Activated T-cell treated with anti-CD3 and anti-CD28 coated beads, Interleukin-2, amount 50 U/mL, for 1 hour (primary cell): ENCODE results near the gene TERT.
"Not testable (repeated sequence)": the region's sequence is repeated elsewhere in the genome, so short reads cannot be mapped to it uniquely, and the experiment has no call there.

Source experiments
- DNase-seq: peaks from one replicate; pipeline ENCODE4 v3.0.0-alpha.2; 2020

The TERT gene

DNA sequence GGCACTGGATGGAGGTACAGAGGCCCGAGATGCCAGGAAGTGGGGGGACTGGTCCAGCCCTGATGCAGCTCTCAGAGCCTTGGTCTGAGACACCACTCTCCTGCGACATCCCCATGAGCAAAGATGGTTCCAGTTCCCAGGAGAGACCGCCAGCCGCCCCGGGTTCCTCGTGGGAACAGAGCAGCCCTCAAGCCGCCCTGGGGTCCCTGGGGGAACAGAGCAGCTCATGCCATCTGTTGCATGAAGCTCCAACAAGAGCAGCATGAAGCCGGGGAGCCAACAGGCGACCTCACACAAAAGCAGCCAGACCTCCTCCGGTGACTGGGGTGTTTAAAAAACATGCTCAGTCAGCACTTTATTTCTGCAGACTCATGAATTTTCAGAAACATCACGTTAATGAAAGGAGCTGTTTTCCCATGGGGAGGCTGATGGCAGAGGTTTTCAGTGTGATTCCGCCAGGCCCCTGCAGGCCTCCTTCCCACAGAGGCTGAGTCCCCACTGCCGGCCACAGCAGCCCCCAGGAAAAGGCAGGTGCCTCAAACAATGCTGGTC lies 63.4 kb downstream of the TERT start:
- DNase-seq: no peak

GRCh38 chr5:1230551-1230950 lies 64.3 kb downstream of the TERT start:
- no peak for DNase-seq

- DNase-seq: no peak
Observed at GRCh38 chr5:1229822-1230221, 65.0 kb downstream of the TERT start.

DNA sequence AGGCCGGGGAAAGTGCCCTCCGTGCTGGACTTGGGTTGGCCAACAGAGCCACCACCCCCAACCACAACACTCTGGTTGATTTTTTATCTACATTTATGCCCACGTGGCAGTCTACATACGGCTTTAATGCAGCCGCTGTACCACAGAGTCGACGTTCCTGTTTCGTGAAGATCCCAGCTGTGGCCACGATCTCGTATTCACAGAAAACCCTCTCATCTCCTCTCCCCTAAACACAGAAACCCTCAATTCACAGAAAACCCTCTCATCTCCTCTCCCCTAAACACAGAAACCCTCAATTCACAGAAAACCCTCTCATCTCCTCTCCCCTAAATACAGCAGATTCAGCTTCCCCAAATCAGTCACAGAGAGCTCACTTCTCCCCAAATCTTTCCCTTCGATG lies 65.8 kb downstream of the TERT start:
- DNase-seq: not testable (repeated sequence)

- no peak for DNase-seq
Observed at GRCh38 chr5:1228120-1228519, 66.7 kb downstream of the TERT start.

DNA sequence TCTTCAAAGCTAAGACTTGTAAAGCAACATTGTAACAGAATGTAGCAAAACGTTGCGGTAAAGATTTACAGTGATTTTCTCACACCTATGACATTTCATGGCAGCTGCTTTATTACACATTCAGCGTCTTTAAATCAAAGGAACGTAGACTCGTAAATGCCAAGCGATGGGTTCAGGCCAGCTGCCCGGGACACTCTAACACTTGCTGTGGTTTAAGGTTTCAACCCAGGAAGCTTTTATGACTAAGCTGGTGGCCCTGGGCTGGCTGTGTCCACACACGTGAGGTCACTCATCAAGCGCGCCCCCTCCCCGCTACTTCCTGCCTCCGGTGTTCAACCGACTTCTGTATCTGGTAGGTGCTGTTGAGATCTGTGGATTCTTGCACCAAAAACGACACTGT lies 67.2 kb downstream of the TERT start:
- DNase-seq: no peak

- DNase-seq: no peak
Observed at GRCh38 chr5:1226839-1227581, 67.9 kb downstream of the TERT start.

DNA sequence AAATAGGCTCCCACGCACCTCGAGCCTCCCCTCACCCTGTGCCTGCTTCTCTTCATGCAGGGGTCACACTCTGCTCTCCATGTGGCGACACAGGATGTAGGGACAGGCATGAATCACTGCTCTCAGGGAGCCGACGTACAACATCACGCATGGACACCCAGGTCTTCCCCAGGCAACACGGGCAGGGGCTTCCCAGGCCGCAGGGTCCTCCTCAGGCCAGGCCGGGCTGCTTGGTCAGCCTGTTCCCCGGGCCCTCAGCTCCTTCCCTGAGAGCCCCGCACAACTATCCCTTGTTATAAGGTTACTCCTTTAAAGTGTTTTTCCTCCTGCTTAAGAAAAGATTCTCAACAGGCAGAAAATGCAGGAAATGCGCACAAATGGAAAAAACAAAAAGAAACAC lies 68.6 kb downstream of the TERT start:
- DNase-seq: no peak

DNA sequence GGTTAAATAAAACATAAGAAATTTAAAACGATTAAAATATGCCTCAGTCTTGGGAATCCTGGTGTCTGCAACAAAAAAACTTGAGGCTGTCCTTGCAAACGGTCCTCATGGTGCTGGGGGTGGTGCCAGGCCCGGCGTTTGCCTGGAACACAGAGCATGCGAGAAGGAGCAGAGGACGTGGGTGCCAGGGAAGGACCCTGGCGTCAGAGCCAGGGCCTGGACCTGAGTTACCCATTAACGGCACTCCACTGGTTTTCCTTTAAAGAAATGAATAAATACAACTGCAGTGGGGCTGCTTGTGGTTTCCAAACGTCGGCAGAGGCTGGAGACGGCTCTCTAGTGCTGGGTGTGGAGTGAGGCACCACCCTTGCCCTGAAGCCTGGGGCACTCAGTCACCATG lies 69.8 kb downstream of the TERT start, which contains the start of gene SLC6A18:
Gene SLC6A18 (plus strand): TSS at position 301 of the 400 bp plus-strand sequence. CDS start 97 bp downstream, at position 398.
- DNase-seq: no peak

- DNase-seq: no peak
Observed at GRCh38 chr5:1224631-1225030, 70.2 kb downstream of the TERT start.

DNA sequence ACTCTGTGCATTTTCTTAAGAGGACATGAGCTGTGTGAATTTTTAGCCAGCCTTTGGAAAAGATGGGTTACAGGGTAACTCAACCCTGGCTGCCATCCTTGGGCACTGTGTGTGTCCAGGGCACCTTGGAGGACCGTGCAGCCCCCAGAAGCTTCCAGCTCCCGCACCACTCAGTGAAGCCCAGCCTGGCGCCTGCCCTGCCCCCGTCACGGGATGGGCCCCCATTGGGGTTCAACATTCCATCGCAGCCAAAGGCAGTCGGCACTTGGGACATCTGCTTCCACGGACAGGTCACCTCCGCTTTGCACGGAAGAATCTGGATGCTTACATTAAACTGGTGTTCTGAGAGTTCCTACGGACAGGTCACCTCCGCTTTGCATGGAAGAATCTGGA lies 71.6 kb downstream of the TERT start:
- DNase-seq: no peak

GRCh38 chr5:1222621-1223277 lies 72.1 kb downstream of the TERT start:
- no peak for DNase-seq

GRCh38 chr5:1222147-1222546 lies 72.7 kb downstream of the TERT start:
- DNase-seq: no peak

- no peak for DNase-seq
Observed at GRCh38 chr5:1221721-1222120, 73.1 kb downstream of the TERT start.

DNA sequence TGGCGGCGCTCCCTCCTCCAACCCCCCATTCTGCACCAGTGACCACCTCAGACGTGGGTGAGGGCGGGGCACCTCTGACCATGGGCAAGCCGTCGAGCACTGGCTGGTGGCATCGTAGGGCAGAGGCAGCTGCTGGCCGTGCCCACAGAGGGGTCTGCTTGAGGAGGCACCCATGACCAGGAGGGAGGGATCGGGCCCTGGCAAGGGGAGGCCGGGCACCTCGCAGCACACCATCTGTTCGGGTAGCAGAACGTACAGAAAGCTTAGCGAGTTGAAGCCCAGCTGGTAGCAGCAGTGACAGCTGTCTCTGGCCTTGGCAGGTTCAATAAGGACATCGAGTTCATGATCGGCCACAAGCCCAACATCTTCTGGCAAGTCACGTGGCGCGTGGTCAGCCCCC lies 74.0 kb downstream of the TERT start:
- no peak for DNase-seq

DNA sequence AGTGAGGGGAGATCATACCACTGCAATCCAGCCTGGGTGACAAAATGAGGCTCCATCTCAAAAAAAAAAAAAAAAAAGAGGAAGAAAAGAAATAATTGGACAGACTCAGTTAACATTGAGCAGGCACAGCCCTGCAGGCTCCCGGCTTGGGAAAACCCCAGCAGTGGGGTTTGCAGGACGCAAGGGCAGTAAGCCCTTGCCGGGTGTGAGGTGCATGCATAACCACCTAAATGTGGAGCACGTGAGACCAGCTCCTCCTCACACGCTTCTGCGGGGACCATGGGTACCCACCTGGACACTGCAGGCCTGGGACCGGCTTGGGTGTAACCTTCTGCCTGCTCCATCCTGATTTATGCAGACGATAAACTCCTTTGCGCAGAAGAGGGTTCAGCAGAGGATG lies 74.5 kb downstream of the TERT start:
- no peak for DNase-seq

DNA sequence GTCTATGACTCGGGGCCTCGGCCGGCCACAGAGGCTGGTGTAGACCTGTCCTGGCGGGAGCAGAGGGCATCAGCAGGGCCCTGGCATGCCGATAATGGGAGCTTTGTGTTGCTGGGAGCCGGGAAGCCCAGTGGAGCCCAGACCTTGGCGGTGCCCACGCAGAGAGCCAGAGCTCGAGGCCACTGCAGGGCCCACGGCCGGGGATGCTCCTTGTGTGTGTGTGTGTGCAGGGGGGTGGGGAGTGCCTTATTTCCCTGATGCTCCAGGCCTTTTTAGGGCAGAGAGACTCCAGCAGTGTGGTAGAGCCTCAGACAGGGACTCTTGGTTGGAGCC lies 75.1 kb downstream of the TERT start:
- DNase-seq: no peak

- DNase-seq: no peak
Observed at GRCh38 chr5:1219098-1219767, 75.6 kb downstream of the TERT start.

DNA sequence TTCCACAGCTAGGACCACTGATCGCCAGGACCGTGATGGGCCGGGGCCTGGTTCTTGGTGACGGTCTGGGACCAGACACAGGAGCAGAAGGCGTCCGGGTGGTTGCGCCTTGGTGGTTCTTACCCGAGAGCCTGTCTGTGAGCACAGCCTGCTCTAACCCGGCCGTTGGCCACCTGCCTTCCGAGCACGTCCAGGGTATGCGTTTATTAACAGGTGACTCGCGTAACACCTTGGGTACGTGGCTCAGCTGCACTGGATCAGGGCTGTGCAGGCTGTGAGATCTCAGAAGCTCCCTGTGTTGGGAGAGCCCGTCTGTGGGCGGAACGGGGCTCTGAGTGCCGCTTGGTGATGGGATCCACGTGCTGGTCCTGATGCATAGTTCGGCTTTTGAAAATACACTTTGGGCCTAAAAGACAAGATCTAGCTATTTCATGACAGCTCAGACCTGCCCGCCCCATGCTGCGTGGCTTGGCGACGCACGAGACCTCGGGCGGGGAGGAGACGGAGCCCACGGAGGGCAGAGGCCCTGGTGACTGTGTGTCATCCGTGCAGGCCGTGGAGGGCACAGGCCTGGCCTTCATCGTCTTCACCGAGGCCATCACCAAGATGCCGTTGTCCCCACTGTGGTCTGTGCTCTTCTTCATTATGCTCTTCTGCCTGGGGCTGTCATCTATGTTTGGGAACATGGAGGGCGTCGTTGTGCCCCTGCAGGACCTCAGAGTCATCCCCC lies 76.4 kb downstream of the TERT start:
- DNase-seq: no peak

- DNase-seq: no peak
Observed at GRCh38 chr5:1217596-1218206, 77.2 kb downstream of the TERT start.

DNA sequence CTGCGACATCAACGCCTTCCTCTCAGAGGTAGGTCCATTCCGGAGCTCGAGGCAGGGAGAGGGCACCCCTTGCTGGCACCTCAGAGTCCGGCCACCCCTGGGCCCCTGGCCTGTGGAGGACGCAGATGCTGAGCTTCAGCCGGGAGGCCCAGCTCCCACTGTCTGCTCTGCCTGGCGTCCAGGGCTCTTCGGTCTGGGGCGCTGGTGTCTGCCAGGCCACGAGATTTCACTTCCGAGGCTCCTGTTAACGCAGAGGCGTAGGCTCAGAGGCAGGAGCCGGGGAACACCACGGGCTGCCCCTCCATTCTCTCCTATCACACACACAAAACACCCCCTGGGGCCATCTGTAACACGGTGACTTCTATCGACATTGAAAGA lies 78.0 kb downstream of the TERT start:
- no peak for DNase-seq

GRCh38 chr5:1216211-1216917 lies 78.5 kb downstream of the TERT start:
- no peak for DNase-seq
